ENCODE results near the gene PDGFD. TPM values are rescaled to one million over a fixed set of nuclear protein-coding genes. Genes with fewer than 3 reads are reported as not detected.

Gene PDGFD
- total RNA-seq, 1 experiment from 2014 or later = 1.7 TPM

GRCh38 chr11:103998826-103999508, 165.0 kb downstream of the PDGFD start:
- H3K23me2 ChIP-seq (ENCODE audit: insufficient read length, low read depth, low read length, poor library complexity, severe bottlenecking) = no peaks in the 10 kb centered on the region
- H3K4me2 ChIP-seq (ENCODE audit: insufficient read depth, insufficient read length, low read length) = no peak overlapping the region
- H2BK12ac ChIP-seq (ENCODE audit: insufficient read length, low read depth, low read length) = no peak overlapping the region
- Mint-ChIP-seq H3K4me1 (no peaks in the 10 kb centered on the region), H3K27me3 (ENCODE audit: low read depth) (no peaks in the 10 kb centered on the region), H3K27ac (no peak overlapping the region), H3K9me3 (0 out of 5 replicates have a peak, but pooled peaks cover 0 to 3% of the 10 kb centered on the region in 2 experiments), H3K36me3 (ENCODE audit: insufficient read depth in 1 of 3, low read depth in 3 of 3) (no peaks in the 10 kb centered on the region), H3K4me3 (no peak overlapping the region)
- no peak overlapping the region for H3T11ph ChIP-seq (ENCODE audit: low read length)
- no peaks in the 10 kb centered on the region for H3K9me3 ChIP-seq (ENCODE audit: control insufficient read depth, low read depth, low read length)
- DNase-seq = no peak
- H4K20me1 ChIP-seq (ENCODE audit: control insufficient read depth, insufficient read depth, insufficient read length) = no peaks in the 10 kb centered on the region
- no peak overlapping the region for H3K4ac ChIP-seq (ENCODE audit: low read depth, low read length)
- no peaks in the 10 kb centered on the region for H3K79me2 ChIP-seq (ENCODE audit: insufficient read depth, low read length)
- no peaks in the 10 kb centered on the region for H3K79me1 ChIP-seq (ENCODE audit: insufficient read depth, low read depth, low read length, poor library complexity, severe bottlenecking)
- no peak overlapping the region for H2AK5ac ChIP-seq (ENCODE audit: insufficient read length, low read length)
- no peak overlapping the region for H3K27ac ChIP-seq (ENCODE audit: insufficient read length, low read depth, low read length)
- H3K4me1 ChIP-seq (ENCODE audit: insufficient read depth, low read length) = no peaks in the 10 kb centered on the region
- H2BK20ac ChIP-seq (ENCODE audit: low read depth, low read length, poor library complexity, severe bottlenecking) = no peak overlapping the region
- TF ChIP-seq CTCF (conservative IDR thresholded peaks at IDR 0.05) = no peak
- WGBS (ENCODE audit: extremely low coverage, insufficient read length, low lambda C conversion rate) = no CpG with 5 or more reads among the region's 5 CpGs
- H2BK120ac ChIP-seq (ENCODE audit: low read depth, low read length, poor library complexity, severe bottlenecking) = no peak overlapping the region
- no peak overlapping the region for H2BK5ac ChIP-seq (ENCODE audit: insufficient read length, low read length)
- H2AFZ ChIP-seq (ENCODE audit: low read length) = no peak overlapping the region
- no peak overlapping the region for H2BK15ac ChIP-seq (ENCODE audit: low read depth, low read length)
- H3K23ac ChIP-seq (ENCODE audit: insufficient read length, low read depth, low read length) = no peak overlapping the region
- H3K9ac ChIP-seq (ENCODE audit: extremely low read depth, insufficient read length, low read length) = no peak overlapping the region
- no peak overlapping the region for H3K14ac ChIP-seq (ENCODE audit: insufficient read depth, low read length)
- no peak overlapping the region for H4K5ac ChIP-seq (ENCODE audit: insufficient read length, low read depth, low read length)
- H3K56ac ChIP-seq (ENCODE audit: insufficient read length, low read depth, low read length) = no peak overlapping the region
- no peaks in the 10 kb centered on the region for H3K27me3 ChIP-seq (ENCODE audit: insufficient read depth, low read length)
- H4K91ac ChIP-seq (ENCODE audit: insufficient read length, low read depth, low read length) = no peak overlapping the region
- no peak overlapping the region for H3K18ac ChIP-seq (ENCODE audit: insufficient read length, low read depth, low read length)
- no peak overlapping the region for H4K8ac ChIP-seq (replicated peaks; ENCODE audit: insufficient read length, low read depth, low read length)
